Left kidney (tissue), 2 donors: ENCODE data around the gene XRCC1. TPM values are rescaled to one million over a fixed set of nuclear protein-coding genes. Genes with fewer than 3 reads are reported as not detected.
"Not testable (repeated sequence)": the region's sequence is repeated elsewhere in the genome, so short reads cannot be mapped to it uniquely, and the experiment has no call there.

Experiments
- DNase-seq: peaks from one replicate; pipeline ENCODE4 v3.0.0-alpha.2; 2013
- polyA plus RNA-seq: library from polyadenylated mRNA; unstranded; fragments of 120-200 nt; gene quantifications from one replicate; pipeline ENCODE4 v1.2.1, GENCODE V29; 2013; ENCODE audit not compliant: insufficient read length

Gene XRCC1
- polyA plus RNA-seq, 1 donor = 58.6 TPM

GRCh38 chr19:43600326-43600725, 25.0 kb upstream of the XRCC1 start:
- DNase-seq = not testable (repeated sequence)

- no peak for DNase-seq
Observed at GRCh38 chr19:43599635-43600295, 24.4 kb upstream of the XRCC1 start.

GRCh38 chr19:43598445-43599240, 23.3 kb upstream of the XRCC1 start:
- DNase-seq = no peak

- DNase-seq = no peak
Observed at GRCh38 chr19:43597876-43598275, 22.5 kb upstream of the XRCC1 start.

GRCh38 chr19:43596842-43597461, 21.6 kb upstream of the XRCC1 start:
- no peak for DNase-seq

GRCh38 chr19:43595999-43596841, 20.9 kb upstream of the XRCC1 start, which contains the start of the genes IRGQ and ZNF576:
IRGQ (minus strand) TSS chr19:43596134; CDS start chr19:43595338, 796 bp downstream.
ZNF576 (plus strand) TSS chr19:43596595; CDS start chr19:43597109, 514 bp downstream.
- peak; percentile 100 for DNase-seq

- no peak for DNase-seq
Observed at GRCh38 chr19:43595605-43595998, 20.3 kb upstream of the XRCC1 start.

GRCh38 chr19:43594710-43595604, 19.6 kb upstream of the XRCC1 start:
- DNase-seq = peak; percentile 49

GRCh38 chr19:43594081-43594697, 18.9 kb upstream of the XRCC1 start:
- DNase-seq = no peak

- DNase-seq = no peak
Observed at GRCh38 chr19:43592800-43593350, 17.5 kb upstream of the XRCC1 start.

- DNase-seq = no peak
Observed at GRCh38 chr19:43591904-43592772, 16.8 kb upstream of the XRCC1 start.

GRCh38 chr19:43589678-43590077, 14.4 kb upstream of the XRCC1 start:
- DNase-seq = no peak

GRCh38 chr19:43589277-43589676, 13.9 kb upstream of the XRCC1 start:
- DNase-seq = no peak

- DNase-seq = not testable (repeated sequence)
Observed at GRCh38 chr19:43587029-43587428, 11.7 kb upstream of the XRCC1 start.

- DNase-seq = no peak
Observed at GRCh38 chr19:43586346-43586745, 11.0 kb upstream of the XRCC1 start.

GRCh38 chr19:43584484-43584883, 9.2 kb upstream of the XRCC1 start:
- no peak for DNase-seq

GRCh38 chr19:43582495-43582894, 7.2 kb upstream of the XRCC1 start:
- DNase-seq = no peak

GRCh38 chr19:43581467-43581866, 6.1 kb upstream of the XRCC1 start:
- no peak for DNase-seq

- no peak for DNase-seq
Observed at GRCh38 chr19:43578787-43579186, 3.5 kb upstream of the XRCC1 start.
